SU-DHL-6 (cell line): ENCODE data around the gene RCOR2.

Experiments
- H2AFZ ChIP-seq: fragments of 200-600 bp; sonication (generic); 2 replicates; pipeline ENCODE4 v1.6.1; 2014; ENCODE audit warnings: low read depth, mild to moderate bottlenecking, moderate library complexity, mixed read lengths, antibody characterized with exemption, low read length; ENCODE audit not compliant: severe bottlenecking
- H3F3A ChIP-seq: fragments of 200-600 bp; shearing (Covaris generic); 2 replicates; pipeline ENCODE4 v1.6.0; 2016; ENCODE audit warnings: antibody characterized with exemption, mild to moderate bottlenecking; ENCODE audit not compliant: insufficient read depth
- H3K27ac ChIP-seq: fragments of 200-600 bp; sonication (generic); 2 replicates; pipeline ENCODE4 v1.5.1; 2016; ENCODE audit warnings: low read depth, mild to moderate bottlenecking, low read length, moderate library complexity, mixed read lengths
- H3K27me3 ChIP-seq: fragments of 200-600 bp; sonication (generic), shearing (Covaris generic); 2 replicates; pipeline ENCODE4 v1.6.0; 2014; ENCODE audit warnings: mild to moderate bottlenecking, low read length
- H3K36me3 ChIP-seq: fragments of 200-600 bp; sonication (generic); 2 replicates; pipeline ENCODE4 v1.6.1; 2014; ENCODE audit warnings: mild to moderate bottlenecking, low read length, mixed read lengths
- H3K4me2 ChIP-seq: fragments of 300-600, 200-600 bp; shearing (Covaris generic), sonication (generic); 2 replicates; pipeline ENCODE4 v1.6.0; 2014; ENCODE audit warnings: low read length, low read depth, mild to moderate bottlenecking; ENCODE audit not compliant: poor library complexity, severe bottlenecking
- H3K4me3 ChIP-seq: fragments of 200-600 bp; sonication (generic); 2 replicates; pipeline ENCODE4 v1.5.1; 2014; ENCODE audit warnings: antibody characterized with exemption, low read length, mild to moderate bottlenecking, mixed read lengths; ENCODE audit not compliant: insufficient read depth, poor library complexity, severe bottlenecking
- H3K79me2 ChIP-seq: fragments of 200-600 bp; sonication (generic); 2 replicates; pipeline ENCODE4 v1.6.1; 2014; ENCODE audit warnings: mild to moderate bottlenecking, low read length, moderate library complexity; ENCODE audit not compliant: insufficient read depth
- H3K9ac ChIP-seq: fragments of 200-600 bp; sonication (generic); 2 replicates; pipeline ENCODE4 v1.7.0; 2014; ENCODE audit warnings: mild to moderate bottlenecking, low read length
- H3K9me2 ChIP-seq: fragments of 200-600 bp; sonication (generic); replicated peaks from 2 replicates; pipeline ENCODE4 v1.6.1; 2014; ENCODE audit warnings: low read length; ENCODE audit not compliant: insufficient read depth
- H3K9me3 ChIP-seq: fragments of 200-600 bp; sonication (generic); 2 replicates; pipeline ENCODE4 v1.6.1; 2014; ENCODE audit warnings: low read length, mixed read lengths; ENCODE audit not compliant: insufficient read depth
- H4K20me1 ChIP-seq: fragments of 200-600 bp; sonication (generic); 2 replicates; pipeline ENCODE4 v1.6.1; 2014; ENCODE audit warnings: low read depth, mild to moderate bottlenecking, antibody characterized with exemption, low read length, moderate library complexity, mixed read lengths
- EZH2phosphoT487 ChIP-seq: fragments of 200-600 bp; sonication (generic), shearing (Covaris generic); conservative IDR thresholded peaks from 2 replicates; pipeline ENCODE4 v1.6.1; 2018; ENCODE audit warnings: mild to moderate bottlenecking, antibody characterized with exemption, low read length, moderate library complexity, mixed read lengths
- TF ChIP-seq, protein P1 (sequence below): fragments of 200-600 bp; sonication (generic); IDR thresholded peaks from one replicate; pipeline ENCODE4 v1.5.1; 2017; ENCODE audit warnings: antibody characterized with exemption, mild to moderate bottlenecking, low read length, moderate library complexity; ENCODE audit not compliant: insufficient read depth, poor library complexity, severe bottlenecking

Gene RCOR2

DNA sequence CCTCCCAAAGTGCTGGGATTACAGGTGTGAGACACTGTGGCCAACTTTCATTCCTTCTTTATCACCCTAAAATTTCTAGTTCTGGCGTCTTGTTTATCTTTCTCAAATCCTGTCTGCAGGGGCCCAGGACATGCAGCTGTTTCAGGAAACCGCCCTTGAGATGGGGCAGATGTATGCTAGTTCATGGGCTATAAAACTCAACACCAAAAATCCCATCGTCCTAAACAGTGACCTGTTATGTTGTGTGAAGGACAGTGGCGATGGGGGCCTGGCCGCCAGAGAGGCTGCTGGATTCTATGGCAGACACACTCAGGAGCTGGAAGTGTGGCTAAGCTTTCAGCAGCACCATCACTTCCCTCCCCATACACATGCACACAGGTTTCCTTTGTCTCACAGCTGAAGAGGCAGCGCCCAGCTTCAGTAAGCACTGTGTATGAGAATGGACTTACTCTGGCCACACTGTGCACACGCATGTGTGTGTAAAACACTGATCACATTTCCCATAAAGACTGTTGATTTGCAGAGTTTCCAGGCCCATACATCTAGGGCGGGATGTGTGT is 41.4 kb downstream of the RCOR2 start:
- no peaks in the 10 kb centered on the region for H3K9me2 ChIP-seq
- TF ChIP-seq EZH2phosphoT487, result no peak
- TF ChIP-seq, protein P1, sequence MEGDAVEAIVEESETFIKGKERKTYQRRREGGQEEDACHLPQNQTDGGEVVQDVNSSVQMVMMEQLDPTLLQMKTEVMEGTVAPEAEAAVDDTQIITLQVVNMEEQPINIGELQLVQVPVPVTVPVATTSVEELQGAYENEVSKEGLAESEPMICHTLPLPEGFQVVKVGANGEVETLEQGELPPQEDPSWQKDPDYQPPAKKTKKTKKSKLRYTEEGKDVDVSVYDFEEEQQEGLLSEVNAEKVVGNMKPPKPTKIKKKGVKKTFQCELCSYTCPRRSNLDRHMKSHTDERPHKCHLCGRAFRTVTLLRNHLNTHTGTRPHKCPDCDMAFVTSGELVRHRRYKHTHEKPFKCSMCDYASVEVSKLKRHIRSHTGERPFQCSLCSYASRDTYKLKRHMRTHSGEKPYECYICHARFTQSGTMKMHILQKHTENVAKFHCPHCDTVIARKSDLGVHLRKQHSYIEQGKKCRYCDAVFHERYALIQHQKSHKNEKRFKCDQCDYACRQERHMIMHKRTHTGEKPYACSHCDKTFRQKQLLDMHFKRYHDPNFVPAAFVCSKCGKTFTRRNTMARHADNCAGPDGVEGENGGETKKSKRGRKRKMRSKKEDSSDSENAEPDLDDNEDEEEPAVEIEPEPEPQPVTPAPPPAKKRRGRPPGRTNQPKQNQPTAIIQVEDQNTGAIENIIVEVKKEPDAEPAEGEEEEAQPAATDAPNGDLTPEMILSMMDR, result no peak
- H3K4me3 ChIP-seq, result no peak overlapping the region
- H3K9ac ChIP-seq, result no peak overlapping the region
- no peaks in the 10 kb centered on the region for H3K27me3 ChIP-seq
- H3K9me3 ChIP-seq, result no peaks in the 10 kb centered on the region
- no peaks in the 10 kb centered on the region; the same call in 1 of the 2 replicates for H4K20me1 ChIP-seq
- no peaks in the 10 kb centered on the region for H3K36me3 ChIP-seq
- H3K4me2 ChIP-seq, result no peak overlapping the region
- H2AFZ ChIP-seq, result no peak overlapping the region
- H3K27ac ChIP-seq, result no peak overlapping the region
- H3K79me2 ChIP-seq, result peaks cover 90% of the 10 kb centered on the region
- H3F3A ChIP-seq, result no peaks in the 10 kb centered on the region; the same call in 1 of the 2 replicates

DNA sequence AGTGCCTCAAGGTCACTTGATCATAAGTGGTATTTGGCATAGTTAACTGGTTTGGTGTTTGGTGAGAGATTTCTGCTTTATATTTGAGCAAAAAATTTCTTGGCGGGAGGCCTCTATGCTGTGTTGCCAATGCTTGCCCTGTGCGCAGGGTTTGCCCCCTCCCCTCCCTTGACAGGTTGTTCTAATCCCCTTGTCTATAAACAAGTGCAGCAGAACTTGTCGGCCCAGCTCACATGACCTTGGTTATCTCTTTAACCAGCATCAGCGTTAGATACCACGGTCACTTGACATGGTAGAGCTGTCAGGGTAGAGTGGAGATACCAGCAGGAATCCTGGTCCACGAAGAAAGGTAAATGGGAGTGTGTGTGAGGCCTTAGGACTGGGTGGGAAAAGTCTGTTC is 42.5 kb downstream of the RCOR2 start:
- no peaks in the 10 kb centered on the region; the same call in 1 of the 2 replicates for H4K20me1 ChIP-seq
- no peak overlapping the region for H3K9ac ChIP-seq
- no peak overlapping the region for H3K4me2 ChIP-seq
- no peak overlapping the region for H3K4me3 ChIP-seq
- H3K27me3 ChIP-seq, result no peaks in the 10 kb centered on the region
- H3K36me3 ChIP-seq, result 0 out of 2 replicates have a peak, but pooled peaks cover 3% of the 10 kb centered on the region
- H3K9me2 ChIP-seq, result no peaks in the 10 kb centered on the region
- peaks cover 90% of the 10 kb centered on the region for H3K79me2 ChIP-seq
- H3K9me3 ChIP-seq, result no peaks in the 10 kb centered on the region
- H3F3A ChIP-seq, result no peaks in the 10 kb centered on the region; the same call in 1 of the 2 replicates
- TF ChIP-seq, protein P1, result no peak
- no peak for TF ChIP-seq EZH2phosphoT487
- no peak overlapping the region for H3K27ac ChIP-seq
- H2AFZ ChIP-seq, result no peak overlapping the region

DNA sequence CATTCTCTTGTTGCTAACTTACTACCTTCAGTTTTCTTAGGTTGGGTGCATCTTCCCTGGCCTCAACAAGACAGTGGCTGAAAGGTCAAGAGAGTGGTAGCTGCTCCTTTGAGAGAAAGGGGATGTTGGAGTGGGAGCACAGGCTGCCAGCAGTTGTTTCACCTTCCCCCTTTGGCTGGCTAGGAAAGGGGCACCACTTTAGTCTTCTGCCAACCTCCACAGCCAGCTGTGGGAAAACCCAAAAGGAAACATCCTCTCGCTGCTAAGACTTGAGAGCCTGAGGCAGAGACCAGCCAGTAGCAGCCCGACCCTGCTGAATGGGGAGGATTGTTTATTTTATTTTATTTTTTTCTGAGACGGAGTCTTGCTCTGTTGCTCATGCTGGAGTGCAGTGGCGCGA is 43.7 kb downstream of the RCOR2 start:
- no peaks in the 10 kb centered on the region for H3K9me3 ChIP-seq
- H3K36me3 ChIP-seq, result 0 out of 2 replicates have a peak, but pooled peaks cover 3% of the 10 kb centered on the region
- no peak overlapping the region for H2AFZ ChIP-seq
- H3K4me2 ChIP-seq, result no peak overlapping the region
- no peaks in the 10 kb centered on the region for H3K27me3 ChIP-seq
- peaks cover 91% of the 10 kb centered on the region for H3K79me2 ChIP-seq
- no peak overlapping the region for H3K27ac ChIP-seq
- no peak overlapping the region for H3K4me3 ChIP-seq
- H4K20me1 ChIP-seq, result no peaks in the 10 kb centered on the region; the same call in 1 of the 2 replicates
- no peaks in the 10 kb centered on the region for H3K9me2 ChIP-seq
- H3K9ac ChIP-seq, result no peak overlapping the region
- TF ChIP-seq, protein P1, result no peak
- no peaks in the 10 kb centered on the region; the same call in 1 of the 2 replicates for H3F3A ChIP-seq
